ENCODE results near the gene DUSP11. TPM values are rescaled to one million over a fixed set of nuclear protein-coding genes. Genes with fewer than 3 reads are reported as not detected.
A peak's percentile ranks its signal among the peaks of the same experiment; 100 is the strongest.
"Not testable (repeated sequence)": the region's sequence is repeated elsewhere in the genome, so short reads cannot be mapped to it uniquely, and the experiment has no call there.

DUSP11 gene
- total RNA-seq, 1 donor from 2014 or later = 17.6 TPM

DNA sequence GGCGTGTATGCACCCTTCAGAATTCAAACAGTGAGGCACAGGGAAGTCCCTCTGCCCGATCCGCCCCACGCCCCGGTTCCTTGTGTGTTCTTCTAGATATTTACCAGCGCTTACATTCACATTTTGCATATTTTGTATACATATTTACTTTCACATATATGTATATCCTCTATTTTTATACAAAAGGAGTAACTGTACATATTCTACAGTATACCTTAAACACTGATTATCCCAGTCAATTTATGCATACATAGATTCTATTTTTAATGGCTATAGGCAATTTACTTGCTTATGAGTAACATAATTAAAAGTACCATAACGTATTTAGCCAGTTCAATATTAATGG is 307 bp upstream of the DUSP11 start:
- Histone ChIP-seq H3K9me3 (no peaks in the 10 kb centered on the region), H3K4me3 (peak overlapping the region; percentile 95), H3K27me3 (ENCODE audit: low read depth) (peaks cover 4% of the 10 kb centered on the region), H3K27ac (peak overlapping the region; percentile 95), H3K4me1 (peaks cover 33% of the 10 kb centered on the region), H3K36me3 (peaks cover 23% of the 10 kb centered on the region)
- no peak for ATAC-seq
- intact Hi-C loops (cut with DNase I) = no loop called here
- TF ChIP-seq, protein P1, sequence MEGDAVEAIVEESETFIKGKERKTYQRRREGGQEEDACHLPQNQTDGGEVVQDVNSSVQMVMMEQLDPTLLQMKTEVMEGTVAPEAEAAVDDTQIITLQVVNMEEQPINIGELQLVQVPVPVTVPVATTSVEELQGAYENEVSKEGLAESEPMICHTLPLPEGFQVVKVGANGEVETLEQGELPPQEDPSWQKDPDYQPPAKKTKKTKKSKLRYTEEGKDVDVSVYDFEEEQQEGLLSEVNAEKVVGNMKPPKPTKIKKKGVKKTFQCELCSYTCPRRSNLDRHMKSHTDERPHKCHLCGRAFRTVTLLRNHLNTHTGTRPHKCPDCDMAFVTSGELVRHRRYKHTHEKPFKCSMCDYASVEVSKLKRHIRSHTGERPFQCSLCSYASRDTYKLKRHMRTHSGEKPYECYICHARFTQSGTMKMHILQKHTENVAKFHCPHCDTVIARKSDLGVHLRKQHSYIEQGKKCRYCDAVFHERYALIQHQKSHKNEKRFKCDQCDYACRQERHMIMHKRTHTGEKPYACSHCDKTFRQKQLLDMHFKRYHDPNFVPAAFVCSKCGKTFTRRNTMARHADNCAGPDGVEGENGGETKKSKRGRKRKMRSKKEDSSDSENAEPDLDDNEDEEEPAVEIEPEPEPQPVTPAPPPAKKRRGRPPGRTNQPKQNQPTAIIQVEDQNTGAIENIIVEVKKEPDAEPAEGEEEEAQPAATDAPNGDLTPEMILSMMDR (IDR thresholded peaks at IDR 0.05) = no peak
- DNase-seq = no peak

DNA sequence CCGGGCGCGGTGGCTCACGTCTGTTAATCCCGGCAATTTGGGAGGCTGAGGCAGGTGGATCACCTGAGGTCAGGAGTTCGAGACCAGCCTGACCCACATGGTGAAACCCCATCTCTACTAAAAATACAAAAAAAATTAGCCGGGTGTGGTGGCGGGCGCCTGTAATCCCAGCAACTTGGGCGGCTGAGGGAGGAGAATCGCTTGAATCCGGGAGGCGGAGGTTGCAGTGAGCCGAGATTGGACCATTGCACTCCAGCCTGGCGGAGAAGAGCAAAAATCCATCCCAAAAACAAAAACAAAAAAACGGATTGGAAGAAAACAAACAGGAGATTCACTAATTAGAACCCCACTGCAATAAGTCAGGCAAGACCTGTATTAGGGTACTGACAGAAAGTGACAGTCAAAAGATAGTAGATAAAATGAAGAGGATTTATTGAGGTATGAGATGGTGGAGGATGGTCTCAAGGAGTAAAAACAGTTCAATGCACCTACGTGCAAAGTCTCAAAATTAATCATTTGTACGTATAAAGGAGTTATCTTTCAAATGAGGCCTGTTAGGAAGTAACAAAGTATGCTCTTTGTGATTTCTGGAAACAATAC is 936 bp downstream of the DUSP11 start:
- Histone ChIP-seq H3K4me1 (peaks cover 33% of the 10 kb centered on the region), H3K27ac (peak overlapping the region; percentile 95), H3K36me3 (peaks cover 35% of the 10 kb centered on the region), H3K4me3 (peak overlapping the region; percentile 95)
- DNase-seq; ATAC-seq; H3K27me3 ChIP-seq (ENCODE audit: low read depth); H3K9me3 ChIP-seq; intact Hi-C loops (cut with DNase I): not testable (repeated sequence)

DNA sequence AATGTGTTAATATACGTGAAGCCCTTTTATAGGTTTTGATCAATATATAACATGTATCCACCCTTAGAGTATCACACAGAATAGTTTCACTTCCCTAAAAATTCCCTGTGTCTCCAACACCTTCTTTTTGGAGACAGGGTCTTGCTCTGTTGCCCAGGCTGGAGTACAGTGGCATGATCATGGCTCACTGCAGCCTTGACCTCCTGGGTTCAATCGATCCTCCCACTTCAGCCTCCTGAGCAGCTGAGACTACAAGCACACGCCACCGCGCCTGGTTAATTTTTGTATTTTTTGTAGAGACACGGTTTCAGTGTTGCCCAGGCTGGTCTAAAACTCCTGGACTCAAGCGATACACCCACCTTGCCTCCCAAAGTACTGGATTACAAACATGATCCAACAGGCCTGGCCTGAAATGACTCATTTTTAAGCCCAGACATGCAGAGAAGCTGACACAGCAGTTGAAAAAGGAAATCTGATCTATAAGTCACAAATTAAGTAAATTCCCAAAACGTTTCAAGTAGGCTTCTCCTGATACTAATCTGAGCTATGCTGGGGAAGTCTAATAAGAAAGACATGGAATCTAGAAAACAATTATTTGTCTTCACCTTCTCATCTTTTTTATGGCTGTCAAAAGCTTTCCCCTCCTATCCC is 2.9 kb downstream of the DUSP11 start:
- peaks cover 55% of the 10 kb centered on the region for H3K36me3 ChIP-seq
- H3K27ac ChIP-seq = no peak overlapping the region
- peaks cover 4% of the 10 kb centered on the region for H3K27me3 ChIP-seq (ENCODE audit: low read depth)
- no peak overlapping the region for H3K4me3 ChIP-seq
- peaks cover 33% of the 10 kb centered on the region for H3K4me1 ChIP-seq
- intact Hi-C loops (cut with DNase I) = no loop called here
- no peak for DNase-seq
- TF ChIP-seq, protein P1 (IDR thresholded peaks at IDR 0.05) = no peak
- no peak for ATAC-seq
- H3K9me3 ChIP-seq = no peaks in the 10 kb centered on the region

DNA sequence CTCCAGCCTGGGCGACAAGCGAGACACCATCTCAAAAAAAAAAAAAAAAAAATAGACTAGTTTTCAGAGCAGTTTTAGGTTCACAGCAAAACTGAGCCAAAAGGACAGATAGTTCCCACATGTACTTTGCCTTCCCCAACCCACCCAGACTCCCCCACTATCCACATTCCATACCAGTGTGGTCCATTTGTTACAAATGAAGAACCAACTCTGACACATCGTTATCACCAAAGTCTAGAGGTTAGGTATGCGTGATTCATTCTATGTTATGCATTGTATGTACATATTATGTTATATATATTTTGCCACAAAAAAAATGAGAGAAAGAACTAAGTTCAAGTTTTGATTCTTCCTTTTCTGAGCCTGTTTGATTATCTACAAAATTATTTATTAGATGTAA is 3.5 kb downstream of the DUSP11 start:
- Histone ChIP-seq H3K4me1 (peaks cover 33% of the 10 kb centered on the region), H3K27ac (no peak overlapping the region), H3K36me3 (peaks cover 60% of the 10 kb centered on the region), H3K27me3 (ENCODE audit: low read depth) (peaks cover 4% of the 10 kb centered on the region), H3K9me3 (no peaks in the 10 kb centered on the region), H3K4me3 (no peak overlapping the region)
- DNase-seq = no peak
- TF ChIP-seq, protein P1 (IDR thresholded peaks at IDR 0.05) = no peak
- intact Hi-C loops (cut with DNase I) = no loop called here
- no peak for ATAC-seq

DNA sequence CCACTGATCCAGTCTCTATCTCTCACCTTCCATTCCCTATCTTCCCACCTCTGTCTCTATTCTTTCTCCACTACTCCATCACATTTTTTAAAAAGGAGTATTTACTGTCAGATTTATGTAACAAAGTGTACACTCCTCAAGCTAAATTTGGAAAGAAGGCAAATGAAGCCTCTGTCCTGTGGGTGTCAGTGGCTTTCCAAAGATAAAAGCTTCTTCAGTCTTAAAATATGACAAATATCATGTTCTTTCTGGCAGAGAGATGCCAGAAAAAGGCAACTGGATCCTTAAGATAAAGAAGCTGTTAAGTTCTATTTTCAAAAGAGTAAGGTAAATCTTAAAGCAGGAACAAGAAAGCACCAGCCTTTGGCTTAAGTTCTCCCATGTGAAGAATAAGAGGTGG is 7.1 kb downstream of the DUSP11 start:
- intact Hi-C loops (cut with DNase I) = no loop called here
- H3K36me3 ChIP-seq = peaks cover 94% of the 10 kb centered on the region
- TF ChIP-seq, protein P1 (IDR thresholded peaks at IDR 0.05) = no peak

DNA sequence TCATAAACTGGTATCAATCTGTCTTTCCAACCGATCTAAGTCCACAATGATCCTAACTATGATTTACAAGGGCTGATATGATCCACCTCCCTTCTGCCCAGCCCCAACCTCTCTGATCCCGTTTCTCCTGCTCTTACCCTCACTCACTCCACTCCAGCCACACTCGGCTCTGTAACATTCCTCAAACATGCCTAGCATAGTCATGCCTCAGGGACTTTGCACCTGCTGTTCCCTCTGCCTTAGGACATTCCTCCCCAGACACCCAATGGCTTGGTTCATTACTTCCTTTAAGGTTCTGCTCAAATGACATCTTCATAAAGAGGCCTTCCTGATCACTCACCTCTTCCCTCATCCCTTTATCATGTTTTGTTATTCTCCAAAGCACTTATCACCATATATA is 9.2 kb downstream of the DUSP11 start:
- Histone ChIP-seq H3K36me3 (peaks cover 92% of the 10 kb centered on the region), H3K9me3 (no peaks in the 10 kb centered on the region), H3K27ac (no peak overlapping the region), H3K4me1 (no peaks in the 10 kb centered on the region), H3K27me3 (ENCODE audit: low read depth) (no peaks in the 10 kb centered on the region), H3K4me3 (no peak overlapping the region)
- DNase-seq (no peak), ATAC-seq (no peak)
- TF ChIP-seq, protein P1 (IDR thresholded peaks at IDR 0.05) = no peak
- intact Hi-C loops (cut with DNase I) = no loop called here

More for the DNA sequence above, 7.1 kb downstream of the DUSP11 start:
- Histone ChIP-seq H3K9me3 (no peaks in the 10 kb centered on the region), H3K4me1 (peaks cover 13% of the 10 kb centered on the region), H3K27ac (no peak overlapping the region), H3K4me3 (no peak overlapping the region), H3K27me3 (ENCODE audit: low read depth) (no peaks in the 10 kb centered on the region)
- DNase-seq = no peak
- ATAC-seq = no peak

All from lower lobe of right lung (tissue), 2 donors.